ENCODE data around the gene BPIFB4.
"Not testable (repeated sequence)": the region's sequence is repeated elsewhere in the genome, so short reads cannot be mapped to it uniquely, and the experiment has no call there.

BPIFB4 gene

DNA sequence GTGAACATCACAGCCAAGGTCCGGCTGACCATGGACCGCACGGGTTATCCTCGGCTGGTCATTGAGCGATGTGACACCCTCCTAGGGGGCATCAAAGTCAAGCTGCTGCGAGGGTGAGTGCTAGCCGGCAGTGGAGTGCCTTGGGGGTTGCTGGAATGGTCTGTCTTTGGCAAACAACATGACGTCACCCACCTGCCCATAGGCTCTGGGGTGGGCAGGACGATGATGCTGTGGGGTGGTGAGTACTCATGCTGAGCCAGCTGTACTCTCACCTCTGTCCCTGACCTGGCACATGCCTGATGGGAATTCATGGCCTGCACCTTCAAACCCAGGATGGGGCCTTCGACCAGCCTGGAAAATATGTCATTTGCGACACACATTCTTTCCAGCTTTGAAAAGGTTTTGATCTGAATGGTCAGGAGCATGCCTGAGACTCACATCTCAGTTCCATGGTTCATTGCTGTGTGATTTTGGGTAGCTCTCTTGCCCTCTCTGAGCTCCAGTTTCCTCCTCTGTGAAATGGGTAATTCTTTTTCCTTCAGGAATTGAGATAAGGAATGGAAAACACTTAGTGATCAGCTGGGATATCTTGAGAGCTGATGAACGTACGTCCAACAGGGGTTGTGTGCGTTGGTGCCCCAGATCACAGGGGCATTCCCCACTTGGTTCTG, 6.7 kb downstream of the BPIFB4 start:
- DNase-seq (ENCODE audit: low spot score) = no peak

DNA sequence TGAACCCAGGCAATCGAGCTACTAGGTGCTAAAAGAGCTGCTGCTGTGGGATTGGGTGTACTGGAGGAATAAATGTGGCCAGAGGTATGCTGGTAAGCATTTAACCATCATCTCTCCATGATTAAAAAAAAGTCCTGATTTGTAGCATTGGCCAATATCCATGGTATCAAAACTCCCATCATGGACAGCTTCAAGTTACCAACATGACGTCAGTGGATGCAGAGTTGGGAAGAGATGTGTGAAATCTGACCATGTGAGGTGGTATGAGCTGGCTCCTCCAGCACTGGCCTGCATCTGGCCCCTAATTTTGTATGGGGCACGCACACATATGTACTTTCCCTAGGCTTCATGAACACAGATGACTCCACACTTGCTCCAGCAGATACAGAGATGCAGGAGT, 11.7 kb downstream of the BPIFB4 start:
- DNase-seq (ENCODE audit: low spot score) = no peak

DNA sequence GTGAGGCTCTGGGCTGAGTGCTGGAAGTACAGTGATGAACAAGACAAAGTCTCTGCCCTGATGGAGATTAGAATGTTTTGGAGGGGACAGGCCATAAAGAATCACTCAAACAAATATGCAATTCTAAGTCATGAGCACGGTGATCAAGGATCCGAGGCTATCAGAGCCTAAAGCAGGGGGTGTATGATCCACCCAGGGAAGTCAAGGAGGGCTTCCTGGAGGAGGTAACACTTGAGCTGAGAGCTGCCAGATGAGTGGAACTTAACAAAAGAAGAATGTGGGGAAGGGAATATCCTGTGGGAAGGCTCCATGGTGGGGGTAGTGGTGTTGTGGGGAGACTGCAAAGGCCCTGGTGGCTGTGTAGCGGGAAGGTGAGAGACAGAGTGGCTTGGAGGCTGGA, 12.2 kb downstream of the BPIFB4 start:
- no peak for DNase-seq (ENCODE audit: low spot score)

DNA sequence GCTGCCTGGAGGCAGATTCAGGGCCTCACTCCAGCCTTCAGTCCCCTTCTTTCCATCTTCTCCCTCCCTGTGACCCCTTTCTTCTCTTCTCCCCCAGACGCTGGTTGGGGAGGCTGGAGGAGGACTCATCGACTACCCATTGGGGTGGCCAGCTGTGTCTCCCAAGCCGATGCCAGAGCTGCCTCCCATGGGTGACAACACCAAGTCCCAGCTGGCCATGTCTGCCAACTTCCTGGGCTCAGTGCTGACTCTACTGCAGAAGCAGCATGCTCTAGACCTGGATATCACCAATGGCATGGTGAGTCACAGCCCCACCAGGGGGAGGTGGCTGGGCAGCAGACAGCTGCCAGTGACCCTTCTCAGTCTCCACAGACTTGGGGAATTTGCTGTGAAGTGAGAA, 12.9 kb downstream of the BPIFB4 start:
- DNase-seq (ENCODE audit: low spot score) = no peak

DNA sequence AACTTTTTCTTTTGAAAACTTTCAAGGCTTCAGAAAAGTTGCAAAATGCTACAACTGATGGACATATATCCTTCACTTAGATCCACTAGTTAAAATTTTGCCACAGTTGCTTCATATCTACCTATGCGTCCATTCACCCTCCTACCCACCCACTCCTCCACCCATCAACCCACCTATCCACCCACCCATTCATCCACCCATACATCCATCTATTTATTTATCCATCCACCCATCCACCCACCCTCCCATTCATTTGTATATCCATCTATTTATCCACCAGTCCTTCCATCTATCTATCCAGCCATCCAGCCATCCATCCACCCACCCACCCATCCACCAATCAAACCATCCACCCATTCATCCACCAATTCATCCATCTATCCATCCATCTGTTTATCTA, 13.6 kb downstream of the BPIFB4 start:
- DNase-seq (ENCODE audit: low spot score) = no peak

DNA sequence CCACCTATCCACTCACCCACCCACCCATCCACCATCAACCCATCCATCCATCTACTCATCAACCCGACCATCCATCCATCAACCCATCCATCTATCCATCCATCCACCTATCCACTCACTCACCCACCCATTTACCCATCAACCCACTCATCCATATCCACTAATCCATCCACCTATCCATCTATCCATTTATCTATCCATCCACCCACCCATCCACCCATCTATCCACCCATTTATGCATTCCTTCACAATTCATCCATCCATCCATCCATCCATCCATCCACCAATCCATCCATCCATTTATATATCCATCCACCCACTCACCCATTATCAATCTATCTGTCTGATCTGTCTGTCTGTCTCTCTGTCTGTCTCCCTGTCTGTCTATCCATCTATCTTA, 14.1 kb downstream of the BPIFB4 start:
- no peak for DNase-seq (ENCODE audit: low spot score)

DNA sequence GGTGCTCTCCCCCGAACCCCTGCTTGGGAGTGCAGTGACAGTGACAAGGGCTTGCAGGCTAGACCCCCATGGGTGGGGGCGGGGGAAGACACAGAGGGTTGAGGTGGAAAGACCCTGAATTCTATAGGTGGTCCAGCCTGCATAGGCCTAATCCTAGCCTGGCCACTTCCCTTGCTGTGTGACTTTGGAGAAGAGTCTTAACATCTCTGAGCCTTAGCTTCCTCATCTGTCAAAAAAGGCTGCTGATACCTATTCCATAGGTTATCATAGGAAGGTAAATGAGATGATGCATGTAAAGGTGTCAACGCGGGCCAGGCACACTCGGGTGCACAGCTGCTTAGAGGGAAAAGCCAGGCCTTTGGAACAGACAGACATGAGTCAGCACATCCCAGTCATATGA, 15.8 kb downstream of the BPIFB4 start:
- DNase-seq (ENCODE audit: low spot score) = no peak

DNA sequence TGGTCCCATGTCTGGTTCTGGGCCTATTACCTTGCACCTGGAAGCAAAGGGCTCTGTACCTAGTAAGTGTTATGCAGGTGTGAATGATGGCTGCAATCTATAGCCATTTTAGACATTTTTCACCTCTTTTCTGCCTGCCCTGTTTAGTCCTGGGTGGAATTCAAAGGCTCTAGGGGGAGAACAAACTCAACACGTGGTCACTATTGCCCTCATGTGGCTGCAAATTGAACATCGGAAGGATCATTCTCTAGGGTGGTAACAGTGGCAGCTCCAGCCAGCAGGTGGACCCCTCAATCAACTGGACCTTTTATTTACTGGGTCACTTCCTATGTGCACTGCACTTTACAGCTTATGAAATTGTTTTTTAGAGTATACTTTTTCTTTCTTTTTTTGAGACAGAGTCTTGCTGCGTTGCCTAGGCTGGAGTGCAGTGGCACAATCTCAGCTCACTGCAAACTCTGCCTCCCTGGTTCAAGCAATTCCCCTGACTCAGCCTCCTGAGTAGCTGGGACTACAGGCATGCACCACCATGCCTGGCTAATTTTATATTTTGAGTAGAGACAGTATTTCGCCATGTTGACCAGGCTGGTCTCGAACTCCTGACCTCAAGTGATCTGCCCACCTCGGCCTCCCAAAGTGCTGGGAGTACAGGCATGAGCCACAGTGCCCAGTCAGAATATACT, 16.6 kb downstream of the BPIFB4 start:
- DNase-seq (ENCODE audit: low spot score) = peak; percentile 61

DNA sequence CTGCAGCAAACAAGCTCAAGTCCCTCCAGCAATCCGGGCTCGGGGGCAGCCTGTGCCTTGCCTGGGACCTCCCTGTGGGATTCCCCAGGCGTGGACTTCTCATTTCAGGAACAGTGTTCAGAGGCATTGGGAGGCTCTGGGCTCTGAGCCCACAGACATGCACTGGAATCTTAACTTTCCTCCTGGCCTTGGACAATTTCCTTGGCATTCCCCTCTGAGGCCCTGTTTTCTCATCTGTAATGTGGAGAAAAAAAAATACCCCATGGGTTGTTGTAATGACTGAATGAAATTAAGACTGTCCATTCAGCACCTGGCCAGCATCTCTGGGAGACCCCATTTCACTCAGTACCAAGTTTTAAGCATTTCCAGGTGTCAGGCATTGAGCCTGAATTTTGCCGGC, 17.6 kb downstream of the BPIFB4 start:
- DNase-seq (ENCODE audit: low spot score) = no peak

DNA sequence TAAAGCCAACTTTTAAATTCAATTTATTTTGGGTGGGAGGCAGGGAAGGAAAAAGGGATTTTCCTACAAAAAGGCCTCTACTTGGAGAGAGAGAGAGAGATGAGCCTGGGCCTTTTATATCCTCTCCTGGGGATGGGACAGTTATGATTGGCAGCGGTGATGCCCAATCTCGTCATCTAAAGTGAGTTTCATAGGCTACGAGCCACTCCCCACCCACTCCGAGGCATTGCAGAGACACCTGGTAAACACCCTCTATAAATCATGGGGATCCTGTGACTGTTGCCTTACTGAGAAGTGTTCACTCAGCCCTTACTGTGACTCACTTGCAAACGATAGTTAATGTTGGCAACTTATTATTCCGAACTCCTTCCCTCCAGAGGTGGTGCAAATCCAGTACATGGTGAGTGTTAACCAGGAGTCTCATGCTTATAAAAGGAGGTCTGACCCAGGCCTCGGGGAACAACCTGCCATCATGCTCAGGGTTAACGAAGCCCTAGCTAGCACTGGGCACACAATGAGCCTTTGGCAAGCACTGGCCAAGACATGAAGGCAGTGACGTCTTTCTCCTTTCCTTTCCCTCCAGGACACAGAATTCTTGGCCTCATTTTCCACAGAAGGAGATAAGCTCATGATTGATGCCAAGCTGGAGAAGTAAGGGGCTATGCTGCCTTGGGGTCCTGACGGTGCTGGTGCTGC, 20.5 kb downstream of the BPIFB4 start:
- peak; percentile 29 for DNase-seq (ENCODE audit: low spot score)

DNA sequence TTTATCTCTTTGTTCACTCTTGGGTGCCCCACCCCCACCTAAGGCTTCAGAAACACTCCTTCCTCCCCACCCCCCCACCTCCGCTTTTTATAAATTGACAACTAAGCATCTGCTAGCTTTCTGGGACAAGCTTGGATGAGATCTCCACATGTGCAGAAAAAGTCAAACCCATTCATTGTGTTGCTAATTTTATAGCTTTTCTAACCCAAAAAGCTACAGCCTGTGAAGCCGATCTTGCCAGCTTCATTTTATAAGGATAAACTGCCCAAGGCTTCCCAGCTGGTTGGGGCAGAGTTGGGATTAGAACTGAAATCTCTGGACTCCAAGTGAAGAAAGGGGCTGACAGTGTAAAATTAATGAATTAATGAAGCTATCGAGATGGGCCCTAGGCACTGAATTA, 24.1 kb downstream of the BPIFB4 start:
- no peak for DNase-seq (ENCODE audit: low spot score)

DNA sequence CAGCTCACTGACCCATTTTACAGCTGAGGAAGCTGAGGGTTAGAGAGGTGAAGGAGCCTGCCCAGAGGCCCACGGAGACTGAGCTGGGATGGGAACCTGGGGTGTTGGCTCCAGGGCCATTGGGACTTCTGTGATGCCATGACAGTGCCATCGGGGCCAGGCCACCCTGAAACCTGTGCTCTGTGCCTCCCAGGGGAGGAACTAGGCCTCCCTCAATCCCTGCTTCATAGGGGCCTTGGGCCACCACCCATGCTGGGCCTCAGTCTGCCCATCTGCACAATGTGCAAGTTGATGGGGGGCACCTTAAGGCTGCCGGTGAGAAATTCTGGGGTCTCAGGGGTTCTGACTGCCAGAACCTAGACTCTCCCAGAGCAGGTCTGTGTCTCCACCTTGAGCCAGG, 24.9 kb downstream of the BPIFB4 start:
- no peak for DNase-seq (ENCODE audit: low spot score)

DNA sequence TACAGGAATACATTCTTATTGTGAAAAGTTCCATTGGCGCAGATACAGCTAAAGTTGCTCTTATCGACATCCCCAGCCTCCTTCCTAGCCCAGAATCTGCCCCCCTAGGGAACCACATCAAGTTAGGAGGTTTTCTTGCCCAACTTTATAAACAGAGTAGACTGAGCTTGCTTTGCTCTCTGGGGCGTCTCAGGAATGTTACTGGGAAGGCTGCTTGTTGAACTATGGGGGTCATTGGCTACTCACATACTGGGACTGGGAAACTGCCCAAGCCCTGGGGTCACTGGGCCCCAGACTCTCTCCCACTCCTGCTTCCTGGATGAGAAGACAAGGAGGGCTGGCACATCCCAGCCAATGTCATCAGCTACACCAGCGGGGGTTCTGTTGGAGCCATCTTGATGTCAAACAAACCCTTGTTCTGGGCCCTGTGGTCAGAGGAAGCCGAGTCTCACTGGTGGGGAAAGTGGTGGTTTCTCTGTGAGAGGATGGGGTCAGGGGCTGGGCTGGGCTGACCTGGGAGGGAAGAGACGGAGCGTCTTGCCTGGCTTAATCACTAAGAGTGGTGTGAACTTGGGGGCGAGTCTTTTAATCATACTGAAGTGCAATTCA, 26.0 kb downstream of the BPIFB4 start:
- DNase-seq (ENCODE audit: low spot score) = no peak

DNA sequence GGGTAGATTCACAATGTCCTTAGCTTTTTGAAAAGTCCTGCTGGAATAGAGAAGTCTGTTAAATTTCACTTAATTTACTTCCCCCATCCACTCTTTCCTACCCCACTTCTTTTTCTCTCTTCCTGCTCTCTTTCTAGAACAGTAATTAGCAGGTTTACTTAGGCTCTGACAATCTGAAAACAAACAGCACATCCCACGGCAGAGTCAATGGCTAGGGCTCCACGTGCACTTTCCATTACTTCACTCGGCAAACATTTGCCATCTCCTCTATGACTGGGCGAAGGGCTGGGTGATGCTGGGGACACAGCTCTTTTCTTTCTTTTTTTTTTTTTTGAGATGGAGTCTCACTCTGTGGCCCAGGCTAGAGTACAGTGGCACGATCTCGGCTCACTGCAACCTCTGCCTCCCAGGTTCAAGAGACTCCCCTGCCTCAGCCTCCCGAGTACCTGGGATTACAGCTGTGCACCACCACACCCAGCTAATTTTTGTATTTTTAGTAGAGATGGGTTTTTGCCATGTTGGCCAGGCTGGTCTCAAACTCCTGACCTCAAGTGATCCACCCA, 26.7 kb downstream of the BPIFB4 start:
- not testable (repeated sequence) for DNase-seq (ENCODE audit: low spot score)

DNA sequence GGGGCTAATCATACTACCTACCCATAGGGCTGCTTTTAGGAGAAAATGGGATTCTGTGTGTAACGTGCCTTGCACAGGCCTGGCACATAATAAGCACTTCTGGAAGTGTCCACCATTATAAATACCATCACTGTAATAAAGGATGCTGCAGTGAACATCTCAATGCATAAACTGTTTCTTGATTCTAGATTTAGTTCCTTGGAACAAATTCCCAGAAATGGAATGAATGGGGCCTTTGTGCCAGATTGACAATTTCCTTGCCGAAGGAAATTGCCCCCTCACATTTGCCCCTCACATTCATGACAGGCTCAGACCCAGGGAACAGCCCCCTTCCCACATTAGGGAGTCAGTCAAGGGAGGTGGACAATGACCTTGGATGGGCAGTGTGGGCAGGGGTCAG, 29.2 kb downstream of the BPIFB4 start:
- no peak for DNase-seq (ENCODE audit: low spot score)

DNA sequence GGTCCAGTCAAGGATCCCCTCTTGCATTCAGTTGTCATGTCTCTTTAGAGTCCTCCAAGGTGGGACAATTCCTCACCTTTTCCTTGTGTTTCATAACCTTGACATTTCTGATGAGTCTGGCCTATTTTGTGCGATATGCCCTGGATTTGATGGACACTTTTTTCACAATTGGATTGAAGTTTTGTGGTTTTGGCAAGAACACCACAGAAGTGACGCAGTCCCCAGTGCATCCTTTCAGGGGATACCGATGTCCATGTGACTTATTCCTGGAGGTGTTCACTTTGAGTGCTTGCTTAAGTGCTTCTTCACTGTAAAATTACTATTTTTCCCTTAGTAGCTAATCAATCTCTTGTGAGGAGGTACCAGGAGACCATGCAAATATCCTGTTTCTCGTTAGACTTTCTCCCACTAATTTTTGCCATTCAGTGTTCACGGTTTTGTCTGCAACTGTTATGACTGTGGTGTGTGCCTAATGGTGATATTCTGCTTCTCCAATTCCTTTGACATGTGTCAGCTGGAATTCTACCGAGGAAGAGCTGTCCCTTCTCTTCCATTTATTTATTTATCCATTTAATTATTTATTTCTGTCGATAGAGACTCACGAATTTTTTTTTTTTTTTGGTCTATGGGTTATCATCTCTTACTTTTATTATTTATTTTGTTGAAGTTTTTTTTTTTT, 30.8 kb downstream of the BPIFB4 start:
- no peak for DNase-seq (ENCODE audit: low spot score)

DNA sequence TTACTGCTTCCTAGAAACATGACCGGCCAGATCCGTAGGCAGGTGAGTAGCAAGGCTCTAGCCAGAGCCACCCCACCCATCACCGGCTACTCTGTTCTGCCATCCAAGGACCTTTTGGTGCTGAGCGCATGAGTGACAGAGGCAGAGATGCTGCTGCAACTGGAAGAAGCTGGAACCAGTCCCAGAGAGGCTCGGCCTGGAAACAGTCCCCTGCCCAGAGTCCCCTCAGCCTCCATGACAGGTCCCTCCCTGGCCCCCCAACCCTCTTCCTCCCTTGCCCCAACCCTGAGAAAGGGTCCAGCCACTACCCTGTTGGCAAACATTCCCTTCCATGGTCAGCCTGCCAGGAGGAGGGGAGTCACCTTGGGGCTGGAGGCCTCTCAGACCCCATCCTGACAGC, 31.9 kb downstream of the BPIFB4 start:
- DNase-seq (ENCODE audit: low spot score) = no peak

DNA sequence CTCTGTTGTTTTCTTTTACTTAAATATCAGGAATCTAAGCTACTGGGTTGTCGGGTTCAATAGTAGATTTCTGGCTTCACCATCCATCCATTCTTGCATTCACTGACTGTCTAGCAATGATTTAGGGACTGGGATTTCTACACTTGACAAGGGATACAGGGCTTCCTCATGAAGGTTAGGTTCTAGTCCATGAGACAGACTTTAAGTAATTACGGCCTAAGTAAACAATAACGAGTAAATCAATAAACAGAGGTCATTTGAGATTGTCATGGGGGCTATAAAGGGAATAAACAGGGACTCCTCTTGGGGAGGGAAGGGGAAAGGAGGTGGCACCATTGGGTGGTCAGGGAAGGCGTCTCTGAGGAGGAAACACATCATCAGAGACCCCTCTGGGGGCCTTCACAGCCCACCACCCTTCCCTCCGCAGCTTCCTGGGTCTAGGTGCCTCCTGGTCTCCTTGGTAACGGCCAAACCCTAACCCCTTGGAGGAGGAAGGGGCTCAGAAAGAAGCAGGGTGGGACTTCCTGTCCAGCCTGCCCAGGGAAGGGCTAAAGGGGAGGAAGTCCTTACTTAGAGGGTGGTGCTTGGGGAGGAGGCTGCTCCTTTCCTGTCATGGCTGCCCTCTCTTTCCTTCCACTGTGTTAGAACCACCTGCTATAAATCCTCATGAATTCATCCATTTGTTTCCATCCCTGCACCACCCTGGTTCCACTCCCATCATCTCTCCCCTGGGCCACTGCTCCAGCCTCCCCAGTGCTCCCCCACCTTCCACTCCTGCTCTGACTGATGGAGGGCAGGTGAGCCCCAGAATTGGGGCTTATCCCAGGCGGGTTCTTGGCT, 33.3 kb downstream of the BPIFB4 start:
- DNase-seq (ENCODE audit: low spot score) = no peak

DNA sequence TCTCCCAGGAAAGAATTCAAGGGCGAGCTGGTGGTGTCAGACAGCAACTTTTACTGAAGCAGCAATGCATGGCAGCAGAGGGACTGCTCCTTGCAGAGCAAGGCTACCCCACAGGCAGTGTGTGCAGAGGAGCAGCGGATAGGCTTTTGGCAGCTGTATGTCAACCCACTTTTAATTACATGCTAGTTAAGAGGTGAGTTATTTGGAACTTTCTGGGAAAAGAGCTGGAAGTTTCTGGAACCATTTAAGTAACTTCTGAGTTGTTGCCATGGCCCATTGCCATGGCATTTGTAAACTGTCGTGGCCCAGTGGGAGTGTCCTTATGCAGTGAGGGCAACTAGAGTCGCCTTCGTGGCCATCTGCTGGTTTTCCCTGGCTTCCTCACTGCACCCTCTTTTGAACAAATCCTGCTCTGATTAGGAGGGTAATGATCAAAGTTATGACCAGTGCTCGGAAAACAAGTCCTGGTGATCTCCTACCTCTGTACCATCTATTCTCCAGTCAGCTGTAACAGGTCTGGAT, 34.0 kb downstream of the BPIFB4 start:
- DNase-seq (ENCODE audit: low spot score) = no peak

DNA sequence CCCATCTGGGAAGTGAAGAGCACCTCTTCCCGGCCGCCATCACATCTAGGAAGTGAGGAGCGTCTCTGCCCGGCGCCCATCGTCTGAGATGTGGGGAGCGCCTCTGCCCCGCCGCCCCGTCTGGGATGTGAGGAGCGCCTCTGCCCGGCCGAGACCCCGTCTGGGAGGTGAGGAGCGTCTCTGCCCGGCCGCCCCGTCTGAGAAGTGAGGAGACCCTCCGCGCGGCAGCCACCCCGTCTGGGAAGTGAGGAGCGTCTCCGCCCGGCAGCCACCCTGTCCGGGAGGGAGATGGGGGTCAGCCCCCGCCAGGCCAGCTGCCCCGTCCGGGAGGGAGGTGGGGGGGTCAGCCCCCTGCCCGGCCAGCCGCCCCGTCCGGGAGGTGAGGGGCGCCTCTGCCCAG, 36.1 kb downstream of the BPIFB4 start:
- DNase-seq (ENCODE audit: low spot score) = not testable (repeated sequence)
